CD4-positive, alpha-beta T cell (primary cell): Measurements from ENCODE around the gene KCNG1. TPM values are rescaled to one million over a fixed set of nuclear protein-coding genes. Genes with fewer than 3 reads are reported as not detected.

Source experiments
- ATAC-seq: fragments of 200-7000 bp; cut with Tn5 transposase; one replicate; pipeline ENCODE4 v1.10.0; 2022; ENCODE audit warnings: mild to moderate bottlenecking; ENCODE audit not compliant: poor library complexity
- CTCF ChIA-PET: fragments of 350-600 bp; sonication (Branson Sonifier 250); formaldehyde crosslinking; loops from one replicate; lab custom pipeline; 2021; ENCODE audit warnings: antibody characterized with exemption, inconsistent platforms; lab: Charles Lee
- POLR2A ChIA-PET: fragments of 350-600 bp; sonication (Branson Sonifier 250); formaldehyde crosslinking; loops from one replicate; lab custom pipeline; 2021; ENCODE audit warnings: antibody characterized with exemption, inconsistent platforms; lab: Charles Lee
- DNase-seq, 14 experiments: peaks; one replicate each; pipeline ENCODE4 v3.0.0-alpha.2; 2013 to 2020; ENCODE audit warnings: mixed read lengths in 2 of 14
- H3K27ac ChIP-seq, 2 donors: one replicate each; pipeline versions ENCODE4 v1.5.1 to v1.7.0; 2013; ENCODE audit warnings: low read length in 2 of 2, low read depth in 1 of 2, mild to moderate bottlenecking in 1 of 2
- H3K27me3 ChIP-seq, 2 experiments: 1 replicate in 1 of 2; 2 replicates in 1 of 2; pipeline versions ENCODE4 v1.6.1 to v1.7.0; 2013; ENCODE audit warnings: low read length in 2 of 2, control low read depth in 1 of 2, mild to moderate bottlenecking in 1 of 2, moderate library complexity in 1 of 2; ENCODE audit not compliant: insufficient read depth in 2 of 2, control insufficient read depth in 1 of 2
- H3K36me3 ChIP-seq: one replicate; pipeline ENCODE4 v1.6.1; 2013; ENCODE audit warnings: low read length, control low read depth; ENCODE audit not compliant: insufficient read depth
- H3K4me1 ChIP-seq: one replicate; pipeline ENCODE4 v1.6.1; 2013; ENCODE audit warnings: low read length, control low read depth; ENCODE audit not compliant: insufficient read depth
- H3K4me3 ChIP-seq: one replicate; pipeline ENCODE4 v1.5.1; 2013; ENCODE audit warnings: mild to moderate bottlenecking, low read length, moderate library complexity
- H3K9me3 ChIP-seq, 2 experiments: 1 replicate in 1 of 2; 2 replicates in 1 of 2; pipeline versions ENCODE4 v1.6.1 to v1.7.0; 2013; ENCODE audit warnings: low read length in 2 of 2, mild to moderate bottlenecking in 2 of 2, control low read depth in 1 of 2, moderate library complexity in 1 of 2; ENCODE audit not compliant: control insufficient read depth in 1 of 2, insufficient read depth in 1 of 2
- H3K27ac Mint-ChIP-seq: one replicate; pipeline ENCODE4 v1.8.0; 2020; ENCODE audit warnings: mixed read lengths
- H3K27me3 Mint-ChIP-seq: one replicate; pipeline ENCODE4 v1.8.0; 2021; ENCODE audit warnings: mixed read lengths
- H3K36me3 Mint-ChIP-seq: one replicate; pipeline ENCODE4 v1.8.0; 2021; ENCODE audit warnings: low read depth, mixed read lengths
- H3K4me1 Mint-ChIP-seq: one replicate; pipeline ENCODE4 v1.8.0; 2021; ENCODE audit warnings: low read depth, mixed read lengths
- H3K4me3 Mint-ChIP-seq: one replicate; pipeline ENCODE4 v1.8.0; 2020; ENCODE audit warnings: mild to moderate bottlenecking, mixed read lengths
- H3K9me3 Mint-ChIP-seq: one replicate; pipeline ENCODE4 v1.8.0; 2020; ENCODE audit warnings: mixed read lengths
- CTCF ChIP-seq: fragments of 200-600 bp; IDR thresholded peaks from one replicate; pipeline ENCODE4 v1.8.0; 2022; ENCODE audit warnings: antibody characterized with exemption, mild to moderate bottlenecking
- intact Hi-C, 2 experiments: fragments of 100-400 bp; cut with DNase I in 1 of 2; cut with micrococcal nuclease in 1 of 2; formaldehyde crosslinking; loops; one replicate each; pipeline versions ENCODE4 v1.15.1 to v1.9.0; 2023 to 2025; cut with DNase I, micrococcal nuclease
- total RNA-seq, 174 experiments: library from RNA in 2 of 174; stranded (reverse) in 2 of 174; gene quantifications; one replicate each; pipeline ENCODE4 v1.2.3 and lab custom pipeline; 2021 to 2026

KCNG1 gene
- total RNA-seq, 2 experiments from 2014 or later = not detected

GRCh38 chr20:50969435-50969834 is 53.5 kb downstream of the KCNG1 start:
- ATAC-seq (no peak), DNase-seq (no peak)
- H3K27ac ChIP-seq = no peak overlapping the region
- Mint-ChIP-seq H3K27ac (no peak overlapping the region), H3K4me3 (no peak overlapping the region), H3K36me3 (no peaks in the 10 kb centered on the region), H3K9me3 (no peaks in the 10 kb centered on the region), H3K4me1 (no peaks in the 10 kb centered on the region), H3K27me3 (peaks cover 9% of the 10 kb centered on the region)
- H3K4me3 ChIP-seq = no peak overlapping the region
- H3K4me1 ChIP-seq = no peaks in the 10 kb centered on the region
- TF ChIP-seq CTCF = no peak
- intact Hi-C loops = no loop called here
- no peaks in the 10 kb centered on the region for H3K36me3 ChIP-seq
- H3K9me3 ChIP-seq = no peaks in the 10 kb centered on the region
- ChIA-PET CTCF (no interaction called here), POLR2A (no interaction called here)
- peaks cover 0 to 5% of the 10 kb centered on the region in 2 experiments for H3K27me3 ChIP-seq

GRCh38 chr20:50968289-50968688 is 54.6 kb downstream of the KCNG1 start:
- CTCF ChIA-PET = interaction anchor here (0.6 kb wide), 1 partner anchor 231 kb away, joined by 3 read pairs; no protein-coding TSS in a partner anchor
- Mint-ChIP-seq H3K36me3 (peaks cover 2% of the 10 kb centered on the region), H3K9me3 (no peaks in the 10 kb centered on the region), H3K27ac (no peak overlapping the region), H3K27me3 (peaks cover 8% of the 10 kb centered on the region), H3K4me1 (no peaks in the 10 kb centered on the region), H3K4me3 (no peak overlapping the region)
- no peaks in the 10 kb centered on the region for H3K4me1 ChIP-seq
- peaks cover 0 to 5% of the 10 kb centered on the region in 2 experiments for H3K27me3 ChIP-seq
- no peaks in the 10 kb centered on the region for H3K36me3 ChIP-seq
- no peak overlapping the region for H3K4me3 ChIP-seq
- no peak overlapping the region for H3K27ac ChIP-seq
- no peak for TF ChIP-seq CTCF
- intact Hi-C loops = no loop called here
- ATAC-seq = no peak
- no peaks in the 10 kb centered on the region for H3K9me3 ChIP-seq
- POLR2A ChIA-PET = no interaction called here
- DNase-seq = no peak

GRCh38 chr20:50967586-50967985 is 55.3 kb downstream of the KCNG1 start:
- H3K36me3 Mint-ChIP-seq = peaks cover 4% of the 10 kb centered on the region
- POLR2A ChIA-PET = no interaction called here

More at GRCh38 chr20:50967586-50967985, 55.3 kb downstream of the KCNG1 start:
- no peak overlapping the region for H3K4me3 ChIP-seq
- no peaks in the 10 kb centered on the region for H3K36me3 ChIP-seq
- no peaks in the 10 kb centered on the region for H3K4me1 ChIP-seq
- no peak overlapping the region for H3K27ac ChIP-seq
- Mint-ChIP-seq H3K9me3 (no peaks in the 10 kb centered on the region), H3K27ac (no peak overlapping the region), H3K4me3 (no peak overlapping the region), H3K27me3 (peaks cover 4% of the 10 kb centered on the region), H3K4me1 (no peaks in the 10 kb centered on the region)
- H3K9me3 ChIP-seq = no peaks in the 10 kb centered on the region
- CTCF ChIA-PET = interaction anchor here (0.6 kb wide), 1 partner anchor 230 kb away, joined by 3 read pairs; no protein-coding TSS in a partner anchor
- ATAC-seq (no peak), DNase-seq (no peak)
- intact Hi-C loops = no loop called here
- peaks cover 0 to 5% of the 10 kb centered on the region in 2 experiments for H3K27me3 ChIP-seq
- no peak for TF ChIP-seq CTCF
